ENCODE results near the gene CPB2. TPM values are rescaled to one million over a fixed set of nuclear protein-coding genes. Genes with fewer than 3 reads are reported as not detected.

Gene CPB2, protein sequence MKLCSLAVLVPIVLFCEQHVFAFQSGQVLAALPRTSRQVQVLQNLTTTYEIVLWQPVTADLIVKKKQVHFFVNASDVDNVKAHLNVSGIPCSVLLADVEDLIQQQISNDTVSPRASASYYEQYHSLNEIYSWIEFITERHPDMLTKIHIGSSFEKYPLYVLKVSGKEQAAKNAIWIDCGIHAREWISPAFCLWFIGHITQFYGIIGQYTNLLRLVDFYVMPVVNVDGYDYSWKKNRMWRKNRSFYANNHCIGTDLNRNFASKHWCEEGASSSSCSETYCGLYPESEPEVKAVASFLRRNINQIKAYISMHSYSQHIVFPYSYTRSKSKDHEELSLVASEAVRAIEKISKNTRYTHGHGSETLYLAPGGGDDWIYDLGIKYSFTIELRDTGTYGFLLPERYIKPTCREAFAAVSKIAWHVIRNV
- polyA plus RNA-seq: not detected

DNA sequence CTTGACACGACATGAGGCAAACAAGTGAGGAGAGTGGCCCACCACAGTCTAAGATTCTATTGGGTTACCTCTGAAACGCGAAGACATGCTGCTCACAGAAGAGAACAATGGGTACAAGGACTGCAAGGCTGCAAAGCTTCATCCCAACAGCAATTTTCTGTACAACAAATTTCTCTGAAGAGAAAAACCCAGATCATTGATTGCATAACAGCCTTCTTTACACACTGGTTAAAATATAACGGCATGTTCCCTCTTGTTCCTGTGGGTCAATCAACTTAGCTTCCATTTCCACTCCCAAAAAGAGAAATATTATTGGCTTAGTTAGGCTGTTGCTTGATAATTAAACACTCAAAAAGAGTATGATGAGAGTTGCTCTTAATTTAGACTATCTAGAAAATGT is at the start of gene CPB2:
Gene CPB2 (minus strand): TSS at position 166 of the 400 bp plus-strand sequence. CDS start 24 bp downstream, at position 142.
- no peak within 1 kb of the TSS for H3K4me3 Mint-ChIP-seq
- no peaks in the 10 kb centered on the region for H3K9me3 Mint-ChIP-seq
- H3K4me1 Mint-ChIP-seq: peaks cover 0 to 7% of the 10 kb centered on the region in 2 donors
- no peak for DNase-seq
- H3K27ac Mint-ChIP-seq: no peak within 1 kb of the TSS
- no peaks in the 10 kb centered on the region for H3K36me3 Mint-ChIP-seq
- peaks cover 0 to 2% (median 2%) of the 10 kb centered on the region in 3 donors for H3K27me3 Mint-ChIP-seq (ENCODE audit: low read depth in 3 of 3)

DNA sequence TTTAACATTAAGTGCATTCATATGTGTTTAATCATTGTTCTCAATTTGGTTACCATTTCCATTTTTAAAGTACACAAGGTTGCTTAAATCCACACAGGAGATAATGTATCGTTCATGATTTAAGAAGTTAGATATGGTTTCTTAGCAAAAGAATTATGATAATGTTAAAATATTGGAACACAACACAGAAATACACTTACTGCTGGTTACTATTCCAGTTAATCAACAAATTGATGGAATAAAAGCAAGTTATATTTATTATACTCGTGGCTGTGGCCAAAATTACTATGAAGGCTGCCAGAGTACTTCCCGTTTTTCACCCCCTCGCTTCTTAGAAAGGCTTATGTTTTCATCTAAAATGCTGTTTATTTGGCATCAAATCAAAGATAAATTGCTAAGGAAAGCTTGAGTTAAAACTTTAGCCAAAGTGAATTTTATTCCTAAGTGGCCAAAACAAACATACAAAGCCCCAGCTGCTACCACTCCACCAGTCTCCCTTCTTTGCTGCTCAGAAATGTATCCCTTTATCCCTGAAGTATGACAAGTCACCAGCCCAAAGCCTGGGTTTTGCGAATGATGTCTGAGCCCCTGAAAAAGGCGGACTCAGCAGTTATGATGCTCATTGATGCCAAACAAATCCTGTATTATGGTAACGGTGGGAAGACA is 49.4 kb upstream of the CPB2 start:
- peak overlapping the region; percentile 5 to 85 (median 71) for H3K27ac Mint-ChIP-seq
- H3K4me1 Mint-ChIP-seq: peaks cover 20 to 65% of the 10 kb centered on the region in 2 donors

DNA sequence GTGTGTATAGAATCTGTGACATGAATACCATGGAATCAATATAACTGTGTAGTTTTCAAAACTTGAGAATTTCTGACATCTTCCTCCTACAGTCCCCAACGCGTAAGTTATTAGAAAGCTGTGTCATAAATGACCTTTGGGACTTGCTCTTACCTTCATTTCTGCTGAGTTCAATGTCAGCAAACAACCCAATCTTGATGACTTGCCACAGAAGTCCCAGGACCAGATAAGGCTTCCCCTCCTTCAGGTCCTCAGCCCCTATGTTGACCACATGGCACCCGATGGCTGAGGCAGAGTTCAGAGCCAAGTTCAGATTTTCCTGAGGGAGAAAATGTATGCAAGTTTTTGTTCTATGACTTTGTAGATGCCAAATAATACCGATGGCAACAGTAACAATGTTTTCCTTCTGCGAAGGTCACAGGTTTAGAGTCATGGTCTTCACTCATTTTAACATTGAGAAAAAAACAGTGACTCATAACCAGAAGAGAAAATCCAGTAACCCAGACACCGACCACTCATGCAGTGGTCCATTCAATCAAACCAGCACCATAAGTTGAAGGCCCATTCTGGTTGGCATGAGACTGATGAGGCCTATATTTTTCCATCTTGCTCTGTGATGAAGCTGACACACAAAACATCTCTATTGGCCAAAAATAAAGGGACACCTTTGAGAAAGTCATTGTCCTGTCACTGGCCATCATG is 47.9 kb upstream of the CPB2 start:
- DNase-seq: no peak
- Mint-ChIP-seq H3K9me3 (no peaks in the 10 kb centered on the region), H3K27me3 (ENCODE audit: low read depth in 3 of 3) (peaks cover 0 to 1% (median 0%) of the 10 kb centered on the region in 3 donors), H3K4me1 (peaks cover 10 to 63% of the 10 kb centered on the region in 2 donors), H3K36me3 (peaks cover 12 to 78% (median 50%) of the 10 kb centered on the region in 3 donors), H3K27ac (peak overlapping the region; percentile 33 to 85 (median 50)), H3K4me3 (no peak overlapping the region)

More for the DNA sequence above, 49.4 kb upstream of the CPB2 start:
- H3K9me3 Mint-ChIP-seq: no peaks in the 10 kb centered on the region
- peaks cover 0 to 2% (median 0%) of the 10 kb centered on the region in 3 donors for H3K27me3 Mint-ChIP-seq (ENCODE audit: low read depth in 3 of 3)
- no peak overlapping the region for H3K4me3 Mint-ChIP-seq
- peaks cover 12 to 79% (median 53%) of the 10 kb centered on the region in 3 donors for H3K36me3 Mint-ChIP-seq
- no peak for DNase-seq

DNA sequence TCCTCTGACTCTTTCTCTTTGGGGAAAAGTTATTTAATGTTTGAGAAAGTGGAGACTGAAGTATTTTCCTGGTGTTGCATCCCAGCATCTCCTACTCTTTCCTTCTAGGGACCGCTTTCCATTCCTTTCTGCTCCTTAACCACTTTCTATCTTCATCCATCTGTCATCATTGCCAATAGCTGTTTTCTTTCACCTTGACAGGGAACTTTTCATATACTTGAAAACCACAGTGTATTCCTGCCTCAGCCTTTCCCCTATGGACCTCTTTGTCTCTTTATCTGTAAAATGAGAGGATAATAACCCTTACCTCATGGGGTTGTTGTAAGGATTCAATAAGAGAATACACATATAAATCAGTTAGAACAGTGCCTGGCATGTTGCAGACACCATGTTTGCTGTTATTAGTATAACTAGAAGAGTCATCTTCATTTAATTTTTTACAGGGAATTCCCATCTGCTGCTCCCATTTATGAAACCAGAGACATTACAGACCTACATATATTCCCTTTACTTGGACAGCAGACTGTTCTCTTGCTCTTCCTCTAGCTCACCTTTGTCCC is 45.4 kb upstream of the CPB2 start:
- Mint-ChIP-seq H3K27me3 (ENCODE audit: low read depth in 3 of 3) (peaks cover 0 to 4% (median 0%) of the 10 kb centered on the region in 3 donors), H3K36me3 (peaks cover 14 to 86% (median 59%) of the 10 kb centered on the region in 3 donors), H3K4me1 (peaks cover 10 to 51% of the 10 kb centered on the region in 2 donors), H3K4me3 (no peak overlapping the region), H3K9me3 (no peaks in the 10 kb centered on the region), H3K27ac (peak overlapping the region; percentile 49 to 86 (median 76))
- no peak for DNase-seq

DNA sequence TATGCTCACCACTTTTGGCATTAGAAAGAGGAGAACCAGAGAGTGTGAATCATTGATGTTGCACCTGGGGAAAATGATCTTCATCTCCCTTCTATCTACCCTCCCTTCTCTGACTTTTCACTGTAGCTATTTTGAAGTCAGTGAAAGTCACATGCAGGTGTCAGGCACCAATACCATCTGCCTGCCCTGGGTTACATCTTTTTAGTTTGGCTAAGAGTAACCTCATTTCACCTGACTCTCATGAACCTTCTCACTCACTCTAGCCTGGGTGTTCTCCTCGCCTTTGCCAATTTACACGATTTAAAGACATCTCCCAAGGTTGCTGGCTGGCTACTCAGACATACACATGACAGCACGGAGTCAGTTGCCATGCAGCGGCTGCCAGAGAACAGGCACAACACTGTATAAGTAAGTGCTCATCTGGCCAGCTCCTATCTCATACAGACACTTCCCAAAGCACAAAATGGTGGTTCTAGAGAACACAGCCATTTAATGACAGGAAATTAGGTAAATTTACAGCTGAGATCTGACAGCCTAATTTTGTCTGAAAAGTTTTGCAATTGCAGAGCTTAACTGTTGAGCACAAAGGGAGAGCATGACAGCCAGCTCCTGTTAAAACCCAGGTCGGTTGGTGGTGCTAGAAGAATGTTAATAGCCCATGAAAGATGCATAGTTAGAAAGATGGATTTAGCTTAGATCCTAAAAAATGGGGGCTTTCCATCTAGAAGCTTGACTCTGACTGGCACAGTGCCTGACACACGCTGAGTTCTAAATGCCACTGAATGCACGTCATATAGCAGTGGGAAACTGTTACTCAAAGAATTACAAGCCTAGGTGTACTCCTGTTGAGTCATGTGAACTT is 44.7 kb upstream of the CPB2 start:
- Mint-ChIP-seq H3K27ac (peak overlapping the region; percentile 27 to 84 (median 68)), H3K4me1 (peaks cover 12 to 54% of the 10 kb centered on the region in 2 donors), H3K4me3 (no peak overlapping the region), H3K36me3 (peaks cover 21 to 86% (median 60%) of the 10 kb centered on the region in 3 donors), H3K27me3 (ENCODE audit: low read depth in 3 of 3) (peaks cover 0 to 4% (median 0%) of the 10 kb centered on the region in 3 donors), H3K9me3 (no peaks in the 10 kb centered on the region)
- no peak for DNase-seq

DNA sequence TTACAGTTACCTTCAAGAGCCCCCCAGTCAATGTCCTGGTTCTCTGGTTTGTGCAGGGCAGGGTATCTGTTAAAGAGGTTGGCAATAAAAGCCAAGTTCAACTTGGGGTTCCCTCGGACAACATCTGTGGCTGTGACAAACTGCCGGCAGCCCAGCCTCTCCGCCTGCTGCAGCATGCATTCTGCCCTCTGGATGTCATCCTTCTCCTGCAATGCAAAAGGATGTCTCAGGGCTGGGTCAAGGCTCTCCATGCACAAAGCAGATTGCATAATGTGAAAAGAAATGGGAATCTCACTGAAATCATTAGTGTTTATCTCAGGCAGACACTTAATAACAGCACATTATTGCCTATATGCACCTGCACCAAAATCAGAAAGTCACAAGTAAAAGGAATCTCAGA is 42.1 kb upstream of the CPB2 start:
- Mint-ChIP-seq H3K27ac (peak overlapping the region in 3 of 6 donors; percentile 18 to 65 (median 27)), H3K36me3 (peaks cover 16 to 81% (median 50%) of the 10 kb centered on the region in 3 donors), H3K4me3 (no peak overlapping the region), H3K9me3 (no peaks in the 10 kb centered on the region), H3K27me3 (ENCODE audit: low read depth in 3 of 3) (peaks cover 0 to 4% (median 0%) of the 10 kb centered on the region in 3 donors), H3K4me1 (peaks cover 12 to 39% of the 10 kb centered on the region in 2 donors)
- DNase-seq: no peak

DNA sequence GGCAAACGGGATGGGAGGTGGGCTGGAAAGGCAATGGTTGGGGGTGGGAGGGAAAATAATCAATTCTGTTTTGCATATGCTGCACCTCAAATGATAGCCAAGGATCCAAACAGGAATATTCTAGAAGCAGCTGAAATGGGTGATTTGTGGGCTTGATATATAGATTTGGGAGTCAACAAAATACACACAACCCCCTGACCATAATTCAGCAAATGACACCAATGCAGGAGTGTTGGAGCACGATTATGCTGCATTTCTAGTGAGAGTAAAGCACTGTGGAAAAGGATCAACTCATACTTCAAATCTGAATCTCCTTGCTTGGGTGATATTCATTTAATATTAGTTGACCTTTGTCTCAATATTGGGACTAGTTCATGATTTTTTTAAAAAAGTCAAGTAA is 41.1 kb upstream of the CPB2 start:
- H3K27me3 Mint-ChIP-seq (ENCODE audit: low read depth in 3 of 3): peaks cover 0 to 4% (median 0%) of the 10 kb centered on the region in 3 donors
- no peaks in the 10 kb centered on the region for H3K9me3 Mint-ChIP-seq
- peaks cover 12 to 37% of the 10 kb centered on the region in 2 donors for H3K4me1 Mint-ChIP-seq
- H3K36me3 Mint-ChIP-seq: peaks cover 17 to 80% (median 52%) of the 10 kb centered on the region in 3 donors
- peak overlapping the region in 1 of 6 donors; percentile 17 for H3K27ac Mint-ChIP-seq
- H3K4me3 Mint-ChIP-seq: no peak overlapping the region
- no peak for DNase-seq

DNA sequence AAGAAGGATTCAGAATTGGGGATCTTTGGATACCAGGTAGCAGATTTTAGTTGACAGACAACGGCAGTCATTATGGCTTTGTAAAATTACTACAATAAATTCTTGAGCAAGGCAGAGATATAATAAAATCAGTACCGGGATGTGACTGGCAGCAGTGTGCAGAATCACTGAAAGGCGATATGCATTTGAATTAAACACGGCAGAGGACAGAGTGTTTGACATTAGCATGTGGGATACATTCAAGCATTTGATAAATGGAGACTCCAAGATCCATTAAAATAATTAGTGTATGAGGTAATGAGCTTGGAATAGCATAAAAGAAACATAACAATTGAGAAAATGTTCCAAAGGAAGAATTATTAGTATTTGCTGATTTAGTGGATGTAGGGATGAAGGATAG is 40.3 kb upstream of the CPB2 start:
- H3K36me3 Mint-ChIP-seq: peaks cover 22 to 78% (median 49%) of the 10 kb centered on the region in 3 donors
- peaks cover 14 to 37% of the 10 kb centered on the region in 2 donors for H3K4me1 Mint-ChIP-seq
- DNase-seq: no peak
- H3K9me3 Mint-ChIP-seq: no peaks in the 10 kb centered on the region
- peak overlapping the region in 3 of 6 donors; percentile 29 to 63 (median 60) for H3K27ac Mint-ChIP-seq
- peaks cover 0 to 4% (median 0%) of the 10 kb centered on the region in 3 donors for H3K27me3 Mint-ChIP-seq (ENCODE audit: low read depth in 3 of 3)
- no peak overlapping the region for H3K4me3 Mint-ChIP-seq

DNA sequence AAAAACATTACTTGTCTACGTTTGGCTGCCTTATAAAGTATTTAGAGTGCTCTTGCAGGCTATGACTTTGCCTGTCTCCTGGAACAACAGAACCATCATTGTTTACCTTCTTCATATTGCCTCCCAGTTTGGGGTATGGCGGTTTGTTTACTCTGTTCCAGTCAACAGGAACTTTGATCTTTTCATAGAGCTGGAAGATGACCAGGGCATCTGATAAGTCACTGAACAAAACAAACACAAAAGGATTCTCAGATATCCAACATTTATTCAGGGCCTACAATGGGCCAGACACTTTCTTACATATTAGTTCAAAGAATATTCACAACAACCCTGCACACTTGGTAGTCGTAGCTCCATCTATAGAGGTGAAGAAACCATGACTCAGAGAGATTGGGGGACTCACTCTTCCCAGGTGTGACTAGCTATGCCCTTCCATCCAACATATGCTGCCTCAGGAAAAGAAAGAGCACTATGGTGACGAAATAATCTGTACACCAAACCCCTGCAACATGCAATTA is 38.4 kb upstream of the CPB2 start:
- Mint-ChIP-seq H3K27me3 (ENCODE audit: low read depth in 3 of 3) (peaks cover 0 to 4% (median 0%) of the 10 kb centered on the region in 3 donors), H3K4me3 (no peak overlapping the region), H3K36me3 (peaks cover 22 to 74% (median 52%) of the 10 kb centered on the region in 3 donors), H3K4me1 (peaks cover 11 to 34% of the 10 kb centered on the region in 2 donors), H3K9me3 (no peaks in the 10 kb centered on the region), H3K27ac (peak overlapping the region in 5 of 6 donors; percentile 35 to 79 (median 63))
- no peak for DNase-seq

DNA sequence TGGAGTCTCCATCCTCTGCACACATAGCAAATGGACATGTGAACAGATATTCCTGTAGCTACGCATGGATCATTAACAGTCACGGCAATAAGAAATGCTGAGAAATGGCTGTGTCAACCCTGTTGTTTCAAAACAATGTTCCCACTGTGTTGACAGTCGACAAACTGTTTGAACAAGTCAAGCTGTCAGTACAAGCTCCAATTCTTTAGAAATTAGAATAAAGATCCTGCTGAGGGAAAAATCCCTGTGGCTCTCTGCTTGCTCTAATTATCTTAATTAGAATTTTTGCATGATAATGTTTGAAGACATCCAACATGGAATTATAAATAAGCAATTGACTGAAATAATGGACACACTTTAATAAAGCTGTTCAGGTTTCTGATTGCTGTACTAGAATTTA is 37.9 kb upstream of the CPB2 start:
- Mint-ChIP-seq H3K9me3 (no peaks in the 10 kb centered on the region), H3K36me3 (peaks cover 22 to 74% (median 53%) of the 10 kb centered on the region in 3 donors), H3K27ac (peak overlapping the region in 1 of 6 donors; percentile 35), H3K4me3 (no peak overlapping the region), H3K27me3 (ENCODE audit: low read depth in 3 of 3) (peaks cover 0 to 4% (median 0%) of the 10 kb centered on the region in 3 donors), H3K4me1 (peaks cover 11 to 35% of the 10 kb centered on the region in 2 donors)
- DNase-seq: no peak

DNA sequence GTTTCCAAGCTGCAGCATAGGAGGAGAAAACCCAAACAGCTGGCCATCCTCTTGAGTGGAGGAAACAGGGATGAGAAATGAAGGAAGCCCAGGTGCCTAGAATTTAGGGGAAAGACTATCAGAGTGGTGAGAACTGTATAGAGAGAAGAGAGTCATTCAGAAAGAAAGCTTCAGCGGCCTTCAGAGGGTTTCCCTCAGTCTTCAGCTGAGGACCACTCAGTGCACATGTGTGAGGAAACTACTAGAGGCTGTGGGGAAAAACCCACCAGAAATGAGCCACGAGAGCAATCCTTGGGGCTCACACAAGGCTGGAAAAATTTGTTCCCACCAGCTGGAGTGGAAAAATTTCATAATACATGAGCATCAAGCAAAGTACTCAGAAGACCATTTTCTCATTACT is 35.2 kb upstream of the CPB2 start:
- Mint-ChIP-seq H3K4me3 (no peak overlapping the region), H3K27ac (peak overlapping the region in 5 of 6 donors; percentile 14 to 86 (median 73)), H3K9me3 (no peaks in the 10 kb centered on the region), H3K4me1 (peaks cover 20 to 57% of the 10 kb centered on the region in 2 donors), H3K27me3 (ENCODE audit: low read depth in 3 of 3) (peaks cover 0 to 6% (median 1%) of the 10 kb centered on the region in 3 donors), H3K36me3 (peaks cover 22 to 72% (median 55%) of the 10 kb centered on the region in 3 donors)
- no peak for DNase-seq

DNA sequence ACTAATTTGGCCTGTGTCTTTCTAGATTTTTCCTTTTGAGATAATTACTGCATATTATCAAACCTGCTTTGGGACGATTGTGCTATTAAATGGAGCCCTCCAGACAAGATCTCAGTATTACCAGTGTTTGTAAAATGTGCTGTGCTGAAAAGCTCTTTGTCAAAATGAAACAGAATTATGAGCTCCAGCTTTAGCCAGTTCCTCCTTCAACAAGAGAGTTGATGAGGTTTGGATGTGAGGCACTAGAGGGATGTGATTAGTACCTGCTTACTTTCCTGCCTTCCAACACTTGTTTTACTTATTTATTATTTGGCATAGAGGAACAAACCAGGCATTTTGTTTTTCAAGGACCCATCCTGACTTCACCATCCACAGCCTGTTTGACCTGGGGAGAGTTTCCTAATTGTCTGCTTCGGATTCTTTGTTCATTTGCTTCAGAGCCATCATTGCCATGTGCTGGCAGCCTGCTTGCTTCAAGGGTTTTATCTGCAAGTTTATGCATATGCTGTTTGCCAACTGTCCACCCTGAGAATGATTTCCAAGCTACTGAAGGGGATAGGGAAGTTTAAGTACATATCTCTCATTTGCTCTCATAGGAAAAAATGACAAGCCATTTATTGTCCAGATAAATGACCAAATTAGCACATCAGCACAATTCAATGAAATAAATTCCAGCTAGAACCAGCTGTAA is 32.9 kb upstream of the CPB2 start:
- Mint-ChIP-seq H3K4me3 (no peak overlapping the region), H3K27ac (peak overlapping the region; percentile 34 to 84 (median 72)), H3K4me1 (peaks cover 21 to 66% of the 10 kb centered on the region in 2 donors), H3K9me3 (no peaks in the 10 kb centered on the region), H3K27me3 (ENCODE audit: low read depth in 3 of 3) (peaks cover 0 to 6% (median 1%) of the 10 kb centered on the region in 3 donors), H3K36me3 (peaks cover 19 to 70% (median 48%) of the 10 kb centered on the region in 3 donors)
- no peak for DNase-seq

All from immature natural killer cell (primary cell).